ENCODE results near the gene TAL1.
"Not testable (repeated sequence)": the region's sequence is repeated elsewhere in the genome, so short reads cannot be mapped to it uniquely, and the experiment has no call there.

TAL1 gene

GRCh38 chr1:47232187-47232874 lies at the start of gene TAL1:
Gene TAL1 (minus strand): TSS chr1:47232225. CDS start chr1:47225888, 6,337 bp downstream.
- no peak for DNase-seq (ENCODE audit: low read depth in 2 of 2)

GRCh38 chr1:47280142-47280541 lies 48.1 kb upstream of the TAL1 start:
- DNase-seq (ENCODE audit: low read depth in 2 of 2) = peak in 1 of 2 experiments; percentile 1

GRCh38 chr1:47276850-47277249 lies 44.8 kb upstream of the TAL1 start:
- DNase-seq (ENCODE audit: low read depth in 2 of 2) = no peak

- not testable (repeated sequence) for DNase-seq (ENCODE audit: low read depth in 2 of 2)
These were observed 43.8 kb upstream of the TAL1 start for GRCh38 chr1:47275811-47276210.

GRCh38 chr1:47265529-47265928 lies 33.5 kb upstream of the TAL1 start:
- DNase-seq (ENCODE audit: low read depth in 2 of 2) = not testable (repeated sequence)

- peak; percentile 1 to 7 for DNase-seq (ENCODE audit: low read depth in 2 of 2)
These were observed 30.9 kb upstream of the TAL1 start for GRCh38 chr1:47262787-47263413.

GRCh38 chr1:47257224-47257623 lies 25.2 kb upstream of the TAL1 start:
- DNase-seq (ENCODE audit: low read depth in 2 of 2) = no peak

GRCh38 chr1:47252795-47253194 lies 20.8 kb upstream of the TAL1 start:
- no peak for DNase-seq (ENCODE audit: low read depth in 2 of 2)

GRCh38 chr1:47252369-47252768 lies 20.3 kb upstream of the TAL1 start:
- no peak for DNase-seq (ENCODE audit: low read depth in 2 of 2)

GRCh38 chr1:47249755-47250154 lies 17.7 kb upstream of the TAL1 start:
- no peak for DNase-seq (ENCODE audit: low read depth in 2 of 2)

GRCh38 chr1:47244339-47244862 lies 12.4 kb upstream of the TAL1 start:
- no peak for DNase-seq (ENCODE audit: low read depth in 2 of 2)

GRCh38 chr1:47243910-47244309 lies 11.9 kb upstream of the TAL1 start:
- no peak for DNase-seq (ENCODE audit: low read depth in 2 of 2)

- DNase-seq (ENCODE audit: low read depth in 2 of 2) = no peak
These were observed 9.4 kb upstream of the TAL1 start for GRCh38 chr1:47241114-47242113.

- DNase-seq (ENCODE audit: low read depth in 2 of 2) = no peak
These were observed 7.0 kb upstream of the TAL1 start for GRCh38 chr1:47238935-47239592.

GRCh38 chr1:47235806-47236205 lies 3.8 kb upstream of the TAL1 start:
- no peak for DNase-seq (ENCODE audit: low read depth in 2 of 2)

- DNase-seq (ENCODE audit: low read depth in 2 of 2) = no peak
These were observed 3.2 kb upstream of the TAL1 start for GRCh38 chr1:47235241-47235681.

GRCh38 chr1:47233186-47233585 lies 1.2 kb upstream of the TAL1 start:
- DNase-seq (ENCODE audit: low read depth in 2 of 2) = no peak

- peak; percentile 13 to 17 for DNase-seq (ENCODE audit: low read depth in 2 of 2)
These were observed 481 bp downstream of the TAL1 start for GRCh38 chr1:47231301-47232186.

GRCh38 chr1:47230692-47231300 lies 1.2 kb downstream of the TAL1 start:
- no peak for DNase-seq (ENCODE audit: low read depth in 2 of 2)
